Measurements from ENCODE around the gene LIG1.
"Not testable (repeated sequence)": the region's sequence is repeated elsewhere in the genome, so short reads cannot be mapped to it uniquely, and the experiment has no call there.

Gene LIG1

DNA sequence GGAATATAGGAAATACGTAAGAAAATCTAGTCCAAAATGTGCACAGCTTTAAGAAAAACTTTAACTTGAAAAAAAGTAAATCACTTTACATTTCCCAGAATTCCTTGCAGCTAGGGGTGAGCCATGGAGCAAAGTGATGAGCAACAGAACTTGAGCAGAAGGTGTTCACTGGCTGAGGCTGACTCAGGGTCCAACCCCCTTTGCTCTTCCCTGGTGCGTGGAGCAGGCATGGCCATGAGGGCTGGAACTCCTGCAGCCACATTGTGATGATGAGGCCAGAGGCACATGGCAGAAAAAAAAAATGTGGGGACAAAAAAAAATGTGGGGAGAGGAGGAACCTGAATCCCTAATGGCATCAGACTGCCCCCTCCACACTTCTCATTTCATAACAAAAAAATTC is 49.6 kb downstream of the LIG1 start:
- FAIRE-seq, result no peak

DNA sequence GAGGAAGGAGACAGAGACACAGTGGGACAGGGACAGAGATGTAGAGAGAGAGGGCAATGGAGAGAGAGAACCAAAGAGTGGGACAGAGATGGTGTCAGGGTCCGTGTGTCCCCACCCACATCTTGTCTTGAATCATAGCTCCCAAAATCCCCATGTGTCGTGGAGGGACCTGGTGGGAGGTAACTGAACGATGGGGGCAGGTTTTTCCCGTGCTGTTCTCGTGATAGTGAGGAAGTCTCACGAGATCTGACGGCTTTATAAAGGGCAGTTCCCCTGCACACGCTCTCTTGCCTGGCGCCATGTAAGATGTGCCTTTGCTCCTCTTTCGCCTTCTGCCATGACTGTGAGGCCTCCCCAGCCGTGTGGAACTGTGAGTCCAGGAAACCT is 52.0 kb downstream of the LIG1 start:
- FAIRE-seq, result no peak

DNA sequence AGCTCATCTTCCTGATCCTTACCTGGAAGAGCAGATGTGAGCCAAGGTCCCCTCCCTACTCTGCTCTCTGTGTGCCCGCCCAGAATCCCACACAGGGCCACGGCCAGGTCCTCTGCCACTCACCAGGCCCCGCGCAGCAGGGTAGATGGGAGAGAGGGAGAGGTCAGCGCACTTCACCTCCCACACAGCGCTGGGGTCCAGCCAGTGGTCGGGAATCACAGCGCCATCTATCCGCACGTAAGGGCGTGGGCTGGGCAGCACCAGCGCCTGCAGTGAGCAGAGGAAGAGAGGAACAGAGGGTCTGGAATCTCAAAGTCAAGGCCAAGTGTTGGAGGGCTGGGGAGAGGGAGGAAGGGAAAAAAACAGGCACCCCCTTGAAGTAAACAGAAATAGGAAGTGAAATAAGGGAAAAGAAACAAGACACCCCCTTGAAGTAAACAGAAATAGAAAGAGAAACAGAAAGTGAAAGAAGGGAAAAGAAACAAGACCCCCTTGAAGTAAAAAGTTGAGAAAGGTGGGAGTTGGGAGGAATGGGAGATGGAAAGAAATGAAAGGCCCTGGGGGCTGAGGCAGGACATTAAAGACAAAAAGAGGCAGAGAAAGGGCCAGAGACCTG is 52.5 kb downstream of the LIG1 start:
- no peak for FAIRE-seq

DNA sequence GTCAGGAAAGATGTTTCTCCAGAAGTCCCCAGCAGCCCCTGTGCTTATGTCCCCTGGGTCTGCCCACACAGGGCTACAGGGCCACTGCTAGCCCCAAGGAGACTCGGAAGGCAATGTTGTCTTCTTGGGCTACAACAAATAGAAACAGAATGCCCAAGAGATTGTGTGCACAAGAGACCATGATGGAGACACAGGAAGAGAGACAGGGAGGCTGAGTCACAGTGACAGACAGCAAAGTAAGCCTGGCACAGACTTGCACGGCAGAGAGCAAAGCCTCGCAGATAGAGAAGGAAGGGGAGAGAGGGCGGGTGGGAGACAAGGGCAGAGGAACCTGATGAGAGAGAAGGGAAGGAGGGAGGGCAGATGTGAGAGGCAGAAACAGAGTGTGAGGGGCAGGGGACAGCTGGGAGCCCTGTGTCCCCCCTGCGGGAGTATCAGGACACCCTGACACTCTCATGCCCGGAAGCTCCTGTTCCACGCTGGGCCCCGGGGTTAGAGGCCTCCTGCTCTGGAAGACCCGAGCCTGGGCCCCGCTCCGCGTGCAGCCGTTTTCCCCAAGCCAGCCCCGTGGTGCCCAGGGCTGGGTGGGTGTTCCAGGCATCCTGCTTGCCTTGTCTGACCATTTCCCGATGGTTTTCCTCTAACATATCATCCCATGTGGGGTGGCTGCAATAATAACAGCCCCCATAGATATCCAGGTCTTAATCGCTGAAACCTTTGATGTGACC is 56.8 kb downstream of the LIG1 start:
- FAIRE-seq, result no peak

DNA sequence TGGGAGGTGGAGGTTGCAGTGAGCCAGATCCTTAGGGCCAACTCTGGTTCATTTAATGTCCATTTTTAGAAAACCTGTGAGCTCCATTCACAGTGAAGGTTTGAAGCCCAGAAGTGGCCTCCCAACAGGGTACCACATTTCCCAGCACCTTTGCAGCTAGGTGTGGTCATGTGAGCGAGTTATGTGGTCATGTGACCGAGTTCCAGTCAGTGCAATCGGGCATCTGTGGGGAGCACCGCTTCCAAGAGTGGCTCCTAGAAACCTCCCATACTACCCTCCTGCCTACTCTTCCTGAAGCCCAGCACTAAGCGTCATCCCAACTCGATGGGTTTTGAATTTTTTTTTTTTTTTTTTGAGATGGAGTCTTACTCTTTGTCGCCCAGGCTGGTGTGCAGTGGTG is 58.9 kb downstream of the LIG1 start:
- no peak for FAIRE-seq

DNA sequence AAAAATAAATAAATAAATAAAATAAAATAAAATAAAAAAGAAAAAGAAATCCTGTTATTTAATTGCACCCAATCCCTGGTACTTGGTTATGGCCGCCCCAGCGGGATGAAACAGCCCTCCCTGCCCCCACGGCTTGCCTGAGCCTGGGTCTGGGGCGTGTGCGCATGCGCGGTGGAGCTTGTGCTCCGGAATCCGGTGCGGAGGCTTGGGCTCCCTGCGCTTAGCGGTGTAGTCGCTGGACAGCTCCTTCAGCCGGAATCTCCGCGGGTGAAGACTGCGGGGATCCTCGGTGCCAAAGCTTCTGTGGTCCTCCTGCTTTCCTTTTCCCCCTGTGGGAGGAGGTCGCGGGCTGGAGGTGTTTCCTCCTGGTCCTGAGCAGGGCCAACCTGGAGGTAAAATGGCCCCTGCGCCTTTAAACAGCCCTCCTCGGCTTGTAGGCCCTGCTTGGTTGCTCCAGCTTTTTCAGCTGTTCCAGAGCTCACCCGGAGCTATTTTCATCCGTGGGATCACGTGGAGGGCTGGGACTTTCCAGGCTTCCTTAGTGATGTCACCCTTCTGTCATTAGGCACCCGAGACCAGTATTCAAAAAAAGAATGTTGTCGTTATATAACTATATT is 59.7 kb downstream of the LIG1 start, which contains the start of gene PLA2G4C:
TSS of gene PLA2G4C (minus strand) at position 468 of the 617 bp plus-strand sequence. CDS start 4,288 bp downstream, outside the sequence.
- peak; percentile 59 for FAIRE-seq

DNA sequence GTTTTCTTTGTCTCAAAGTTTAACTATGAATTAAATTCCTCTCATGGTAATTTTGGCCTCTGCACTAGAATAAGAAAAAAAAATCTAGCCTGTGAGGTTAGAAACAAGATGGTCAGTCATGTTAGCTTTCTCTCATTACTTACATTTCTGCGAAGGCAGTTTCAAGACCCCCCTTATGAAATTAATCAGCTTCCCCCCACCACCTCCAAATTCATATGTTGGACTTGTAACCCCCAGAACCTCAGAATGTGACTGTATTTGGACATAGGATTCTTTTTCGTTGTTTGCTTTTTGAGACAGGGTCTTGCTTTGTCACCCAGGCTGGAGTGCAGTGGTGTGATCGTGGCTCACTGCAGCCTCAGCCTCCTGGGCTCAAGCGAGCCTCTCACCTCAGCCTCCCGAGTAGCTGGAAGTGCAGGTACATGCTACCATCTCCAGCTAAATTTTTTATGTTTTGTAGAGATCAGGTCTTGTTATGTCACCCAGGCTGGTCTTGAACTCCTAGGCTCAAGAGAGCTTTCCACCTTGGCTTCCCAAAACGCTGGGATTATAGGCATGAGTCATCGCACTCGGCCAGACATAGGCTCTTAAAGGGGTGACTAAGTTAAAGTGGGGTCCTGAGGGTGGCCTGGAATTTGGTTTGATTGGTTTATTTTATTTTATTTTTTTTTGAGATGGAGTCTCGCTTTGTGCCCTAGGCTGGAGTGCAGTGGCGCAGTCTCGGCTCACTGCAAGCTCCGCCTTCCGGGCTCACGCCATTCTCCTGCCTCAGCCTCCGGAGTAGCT is 61.0 kb downstream of the LIG1 start:
- no peak for FAIRE-seq

DNA sequence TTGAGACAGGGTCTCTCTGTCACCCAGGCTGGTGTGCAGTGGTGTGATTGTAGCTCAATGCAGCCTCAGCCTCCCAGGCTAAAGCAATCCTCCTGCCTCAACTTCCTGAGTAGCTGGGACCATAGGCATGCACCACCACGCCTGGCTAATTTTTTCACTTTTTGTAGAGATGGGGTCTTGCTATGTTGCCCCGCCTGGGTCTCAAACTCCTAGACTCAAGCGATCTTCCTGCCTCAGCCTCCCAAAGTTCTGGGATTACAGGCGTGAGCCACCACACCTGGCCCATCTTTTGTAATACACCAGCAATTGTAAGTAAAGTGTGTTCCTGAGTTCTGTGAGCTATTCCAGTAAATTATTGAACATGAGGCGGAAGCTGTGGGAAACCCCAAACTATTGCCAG is 66.2 kb downstream of the LIG1 start:
- no peak for FAIRE-seq

DNA sequence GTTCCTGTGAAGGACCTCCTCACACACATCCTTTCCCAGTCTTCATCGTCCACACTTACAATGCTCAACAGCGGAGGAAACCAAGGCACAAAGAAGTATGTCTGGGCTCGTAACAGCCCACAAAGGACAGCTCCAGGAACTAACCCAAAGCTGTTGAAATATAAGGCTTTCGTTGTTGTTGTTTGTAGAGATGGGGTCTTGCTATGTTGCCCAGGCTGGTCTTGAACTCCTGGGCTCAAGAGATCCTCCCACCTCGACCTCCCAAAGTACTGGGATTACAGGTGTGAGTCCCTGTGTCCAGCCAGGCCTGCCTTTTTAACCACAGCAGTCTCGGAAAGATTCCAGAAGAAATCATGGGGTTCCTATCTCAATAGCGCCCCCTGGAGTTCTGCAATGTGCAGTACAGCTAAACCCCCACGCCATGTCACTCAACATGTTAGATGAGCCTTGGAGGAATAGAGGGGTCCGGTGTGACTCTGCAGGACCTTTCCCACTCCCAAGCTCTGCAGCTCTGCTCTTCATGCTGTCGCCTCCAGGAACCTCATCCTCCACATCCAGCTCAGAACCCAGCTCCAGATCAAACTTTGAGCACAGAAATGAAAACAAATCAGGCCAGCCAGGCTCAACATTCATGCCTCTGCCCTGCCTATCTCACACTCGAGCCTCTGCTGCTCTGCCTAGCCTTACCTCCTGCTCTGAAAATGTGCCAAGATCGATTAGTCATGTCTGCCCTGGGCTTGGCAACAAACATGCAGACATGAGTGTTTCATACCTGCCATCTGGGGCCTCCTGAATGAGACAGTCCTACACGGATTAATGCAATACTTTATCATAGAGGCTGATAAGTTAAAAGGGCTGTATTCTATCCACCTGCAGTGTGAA is 67.0 kb downstream of the LIG1 start:
- no peak for FAIRE-seq

DNA sequence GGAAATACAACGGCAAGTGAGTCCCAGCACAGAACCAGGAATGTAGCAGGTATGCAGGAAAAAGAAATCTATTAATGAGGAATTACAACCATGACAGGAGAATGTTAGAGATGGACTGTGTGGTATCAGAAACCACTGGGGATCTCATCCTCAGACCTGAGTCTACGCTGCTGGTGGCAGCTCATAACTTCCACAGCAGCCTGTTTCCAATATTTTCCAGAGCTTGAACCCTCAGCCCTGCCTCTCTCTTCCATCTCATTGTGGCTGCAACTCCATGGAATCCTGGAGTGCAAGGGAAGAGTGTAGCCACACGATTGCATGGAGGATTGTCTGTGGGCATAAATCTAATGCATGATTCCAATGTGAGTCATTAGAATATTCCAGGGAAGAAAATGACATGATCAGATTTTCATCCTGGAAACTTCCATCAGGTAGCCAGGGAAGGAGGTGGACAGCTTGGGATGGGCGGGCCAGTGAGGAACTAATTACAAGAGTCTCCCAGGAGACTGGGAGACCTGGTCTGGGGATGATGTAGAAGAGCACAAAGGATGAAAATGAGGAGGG is 74.5 kb downstream of the LIG1 start:
- FAIRE-seq, result no peak

DNA sequence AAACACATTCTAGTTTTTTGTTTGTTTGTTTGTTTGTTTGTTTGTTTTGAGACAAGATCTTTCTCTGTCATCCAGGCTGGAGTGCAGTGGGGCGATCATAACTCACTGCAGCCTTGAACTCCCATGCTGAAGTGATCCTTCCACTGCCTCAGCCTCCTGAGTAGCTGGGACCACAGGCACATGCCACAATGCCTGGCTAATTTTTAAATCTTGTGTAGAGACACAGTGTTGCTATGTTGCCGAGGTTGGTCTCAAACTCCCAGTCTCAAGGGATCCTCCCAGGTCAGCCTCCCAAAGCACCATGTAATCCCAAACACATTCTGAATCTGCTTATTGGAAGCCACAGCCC is 75.3 kb downstream of the LIG1 start:
- no peak for FAIRE-seq

DNA sequence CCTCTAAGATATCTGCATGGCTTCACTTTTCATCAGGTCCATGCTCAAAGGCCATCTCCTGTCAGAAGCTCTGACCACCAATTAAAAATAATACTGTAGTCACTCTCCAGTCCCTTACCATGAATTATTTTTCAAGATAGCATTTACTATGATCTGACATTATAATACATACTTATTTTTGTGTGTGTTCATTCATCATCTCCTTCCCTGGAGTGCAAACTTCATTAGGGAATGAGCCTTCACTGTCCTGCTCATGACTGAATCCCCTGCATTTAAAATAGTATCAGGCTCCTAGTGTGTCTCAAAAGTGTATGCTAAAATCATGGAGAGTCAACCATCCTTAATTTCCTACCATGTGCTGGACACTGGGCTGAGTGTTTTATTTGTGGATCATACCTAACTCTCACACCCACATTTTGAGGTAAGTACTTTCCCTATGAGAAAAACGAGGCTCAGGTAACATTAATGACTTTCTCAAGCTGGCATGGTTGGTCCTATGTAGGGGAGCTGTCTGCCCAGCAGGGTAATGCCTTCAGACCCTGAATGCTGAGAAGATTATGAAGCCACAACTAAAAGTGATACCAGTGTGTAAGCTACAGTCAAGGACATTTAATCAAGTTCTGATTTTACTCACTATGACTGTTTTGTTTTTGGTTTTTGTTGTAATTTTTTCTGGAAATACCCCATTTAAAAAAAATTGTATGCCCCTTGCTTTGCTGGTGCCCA is 75.9 kb downstream of the LIG1 start:
- no peak for FAIRE-seq

DNA sequence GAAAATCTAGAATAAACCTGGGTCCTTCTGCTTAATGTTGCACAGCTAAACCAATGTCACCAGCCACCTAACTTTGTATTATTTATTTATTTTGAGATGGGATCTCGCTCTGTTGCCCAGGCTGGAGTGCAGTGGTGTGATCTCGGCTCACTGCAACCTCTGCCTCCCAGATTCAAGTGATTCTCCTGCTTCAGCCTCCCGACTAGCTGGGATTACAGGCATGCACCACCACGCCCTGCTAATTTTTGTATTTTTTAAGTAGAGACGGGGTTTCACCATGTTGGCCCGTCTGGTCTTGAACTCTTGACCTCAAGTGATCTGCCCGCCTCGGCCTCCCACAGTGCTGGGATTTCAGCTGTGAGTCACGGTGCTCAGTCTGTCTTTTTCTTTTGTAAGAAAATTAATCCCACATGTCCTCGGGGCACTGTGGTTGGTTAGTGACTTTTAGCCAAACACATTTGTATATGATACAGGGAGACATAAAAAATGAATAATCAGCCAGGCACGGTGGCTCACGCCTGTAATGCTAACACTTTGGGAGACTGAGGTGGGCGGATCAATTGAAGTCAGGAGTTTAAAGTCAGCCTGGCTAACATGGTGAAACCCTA is 78.9 kb downstream of the LIG1 start:
- not testable (repeated sequence) for FAIRE-seq

DNA sequence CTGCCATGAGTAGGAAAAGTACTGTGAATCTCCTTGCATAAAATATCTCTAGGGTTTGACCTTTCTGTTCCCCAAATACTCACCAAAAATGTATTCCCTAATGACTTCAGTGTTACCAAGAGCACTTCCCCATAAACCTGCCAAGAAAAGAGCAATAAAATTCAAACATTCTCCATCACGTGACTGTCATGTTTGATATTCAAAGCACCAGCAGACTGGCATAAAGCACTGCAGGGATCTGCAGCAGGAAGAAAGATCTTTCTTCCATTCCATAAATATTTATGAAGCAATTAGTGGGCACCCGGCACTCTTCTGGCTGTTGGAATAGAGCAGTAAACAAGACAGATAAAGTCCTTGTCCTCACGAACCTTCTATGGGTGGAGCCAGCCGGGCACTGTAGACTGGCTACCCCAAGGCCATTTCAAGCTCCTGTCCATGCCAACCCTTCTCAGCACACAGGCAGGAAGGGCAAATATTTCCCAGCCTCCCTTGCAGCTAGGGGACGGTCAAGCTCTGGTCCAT is 79.8 kb downstream of the LIG1 start:
- FAIRE-seq, result no peak

DNA sequence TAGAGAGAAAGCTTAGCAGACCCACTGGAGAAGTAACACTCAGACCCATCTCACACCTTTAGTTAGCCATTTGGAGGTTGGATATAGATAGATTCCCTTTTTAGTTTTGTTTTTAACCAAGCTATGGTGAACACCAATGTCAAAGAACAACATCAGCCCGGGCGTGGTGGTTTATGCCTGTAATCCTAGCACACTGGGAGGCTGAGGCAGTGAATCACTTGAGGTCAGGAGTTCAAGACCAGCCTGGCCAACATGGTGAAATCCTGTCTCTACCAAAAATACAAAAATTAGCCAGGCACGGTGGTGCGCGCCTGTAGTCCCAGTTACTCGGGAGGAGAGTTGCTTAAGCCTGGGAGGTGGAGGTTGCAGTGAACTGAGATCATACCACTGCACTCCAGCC is 81.2 kb downstream of the LIG1 start:
- FAIRE-seq, result not testable (repeated sequence)

DNA sequence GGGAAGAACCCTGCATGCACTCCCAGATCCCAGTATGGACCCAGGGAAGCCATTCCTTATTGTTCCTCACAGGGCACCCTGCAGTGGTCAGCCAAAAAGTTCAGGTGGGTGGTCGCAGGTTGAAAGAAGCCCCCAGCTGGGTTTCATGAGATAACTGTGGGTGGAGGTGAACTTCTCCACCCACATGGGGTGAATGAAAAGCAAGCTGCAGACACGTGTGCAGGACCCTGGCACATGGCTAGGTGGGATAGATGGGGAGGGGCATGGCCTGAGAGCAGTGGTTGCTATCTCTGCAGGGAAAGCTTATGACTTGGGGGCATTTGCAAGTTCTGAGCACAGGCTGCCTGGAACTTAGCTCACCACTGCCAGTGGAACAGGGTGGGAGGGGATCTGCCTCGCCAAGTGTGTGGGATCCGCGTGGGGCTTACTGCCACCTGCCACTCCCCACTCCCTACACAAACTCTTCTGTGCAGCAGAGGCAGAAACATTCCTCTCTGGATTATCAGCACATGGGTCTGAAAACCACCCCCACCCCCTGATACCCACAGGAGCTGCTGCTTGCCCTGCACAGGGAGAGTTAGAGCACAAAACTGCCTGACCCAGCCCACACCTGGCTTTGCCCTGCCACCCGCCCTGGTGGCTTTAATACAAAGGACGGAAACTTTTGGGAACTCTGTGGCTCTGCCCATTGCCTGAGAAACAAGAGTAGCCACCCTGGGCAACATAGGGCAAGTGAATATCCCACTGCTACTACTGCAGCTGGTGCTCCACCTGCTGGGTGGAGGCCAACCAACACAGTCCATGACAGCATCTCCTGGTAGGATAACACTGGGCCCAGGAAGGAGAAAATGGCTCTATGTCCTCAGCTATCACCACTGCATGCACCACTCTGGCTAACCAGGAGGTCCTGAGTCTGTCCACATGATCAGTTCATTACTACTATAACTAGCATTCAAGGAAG is 84.0 kb downstream of the LIG1 start:
- FAIRE-seq, result no peak

DNA sequence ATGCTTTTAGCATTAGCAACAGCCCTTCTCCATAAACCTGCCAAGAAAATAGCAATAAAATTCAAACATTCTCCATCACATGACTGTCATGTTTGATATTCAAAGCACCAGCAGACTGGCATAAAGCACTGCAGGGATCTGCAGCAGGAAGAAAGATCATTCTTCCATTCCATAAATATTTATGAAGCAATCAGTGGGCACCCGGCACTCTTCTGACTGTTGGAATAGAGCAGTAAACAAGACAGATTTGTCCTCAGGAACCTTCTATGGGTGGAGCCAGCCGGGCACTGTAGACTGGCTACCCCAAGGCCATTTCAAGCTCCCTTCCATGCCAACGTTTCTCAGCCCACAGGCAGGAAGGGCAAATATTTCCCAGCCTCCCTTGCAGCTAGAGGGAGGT is 85.1 kb downstream of the LIG1 start:
- no peak for FAIRE-seq

DNA sequence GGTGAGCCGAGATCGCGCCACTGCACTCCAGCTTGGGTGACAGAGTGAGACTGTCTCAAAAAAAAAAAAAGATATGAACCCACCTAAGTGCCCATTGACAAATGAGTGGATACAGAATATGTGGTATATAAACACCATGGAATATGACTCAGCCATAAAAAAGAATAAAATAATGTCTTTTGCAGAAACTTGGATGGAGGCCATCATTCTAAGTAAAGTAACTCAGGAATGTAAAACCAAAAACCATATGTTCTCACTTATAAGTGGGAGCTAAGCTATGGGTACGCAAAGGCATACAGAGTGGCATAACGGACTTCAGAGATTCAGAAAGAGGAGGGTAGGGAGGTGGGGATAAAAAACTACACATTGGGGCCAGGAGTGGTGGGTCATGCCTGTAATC is 89.0 kb downstream of the LIG1 start:
- FAIRE-seq, result no peak

DNA sequence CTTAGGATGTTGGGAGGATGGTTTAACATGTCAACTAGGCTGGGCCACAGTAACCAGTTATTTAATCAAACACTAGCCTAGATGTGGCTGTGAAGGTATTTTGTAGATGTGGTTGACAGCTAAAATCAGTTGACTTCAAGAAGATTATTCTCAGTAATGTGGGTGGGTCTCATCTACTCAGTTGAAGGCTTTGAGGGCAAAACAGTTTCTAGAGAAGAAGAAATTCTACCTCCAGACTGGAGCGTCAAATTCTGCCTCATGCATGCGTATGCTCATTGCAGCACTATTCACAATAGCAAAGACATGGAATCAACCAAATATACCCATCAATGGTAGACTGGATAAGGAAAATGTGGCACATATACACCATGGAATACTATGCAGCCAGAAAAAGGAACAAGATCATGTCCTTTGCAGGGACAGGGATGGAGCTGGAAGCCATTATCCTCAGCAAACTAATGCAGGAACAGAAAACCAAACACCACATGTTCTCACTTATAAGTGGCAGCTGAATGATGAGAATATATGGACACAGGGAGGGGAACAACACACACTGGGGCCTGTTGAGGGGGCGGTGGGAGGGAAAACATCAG is 99.9 kb downstream of the LIG1 start:
- FAIRE-seq, result not testable (repeated sequence)

All from G401.6 (cell line).